Fibroblast of skin of abdomen (primary cell): ENCODE data around the gene CABYR.

Experiments used
- DNase-seq: peaks from one replicate; pipeline ENCODE4 v3.0.0-alpha.2; 2013

The CABYR gene

DNA sequence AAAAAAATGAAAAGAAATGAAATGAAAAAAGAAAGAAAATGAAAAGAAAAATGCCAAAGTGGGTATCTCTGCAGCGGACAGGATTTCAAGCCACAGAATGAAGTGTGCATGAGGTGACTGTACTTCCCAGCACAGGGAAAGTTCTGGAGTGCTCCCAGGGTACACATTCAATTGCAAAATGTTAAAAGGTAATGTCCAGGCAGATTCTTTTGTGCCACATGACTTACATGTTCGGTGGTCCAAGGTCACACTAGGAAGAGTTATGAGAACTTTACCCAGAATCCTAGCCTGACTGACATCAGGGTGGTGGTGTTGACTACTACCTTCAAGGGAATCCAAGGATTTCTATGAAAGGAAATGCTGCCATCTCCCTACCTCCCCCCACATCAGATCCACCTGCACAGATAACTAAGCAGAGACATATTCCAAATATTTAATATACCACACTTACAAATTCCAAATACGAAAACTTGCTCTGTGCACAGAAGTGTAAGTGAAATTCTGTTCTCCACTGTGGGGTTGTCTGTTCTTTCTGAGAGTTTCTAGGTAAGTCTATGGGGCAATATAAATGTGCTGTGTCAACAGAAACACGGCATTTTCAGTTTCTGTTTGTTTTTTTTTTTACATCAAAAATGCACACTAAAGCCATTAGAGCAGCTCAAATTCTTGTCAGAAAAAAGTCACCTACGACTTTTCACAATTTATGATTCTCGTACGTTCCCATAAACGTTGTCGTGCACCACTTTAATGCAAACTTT lies 56.6 kb downstream of the CABYR start:
- DNase-seq, result no peak

DNA sequence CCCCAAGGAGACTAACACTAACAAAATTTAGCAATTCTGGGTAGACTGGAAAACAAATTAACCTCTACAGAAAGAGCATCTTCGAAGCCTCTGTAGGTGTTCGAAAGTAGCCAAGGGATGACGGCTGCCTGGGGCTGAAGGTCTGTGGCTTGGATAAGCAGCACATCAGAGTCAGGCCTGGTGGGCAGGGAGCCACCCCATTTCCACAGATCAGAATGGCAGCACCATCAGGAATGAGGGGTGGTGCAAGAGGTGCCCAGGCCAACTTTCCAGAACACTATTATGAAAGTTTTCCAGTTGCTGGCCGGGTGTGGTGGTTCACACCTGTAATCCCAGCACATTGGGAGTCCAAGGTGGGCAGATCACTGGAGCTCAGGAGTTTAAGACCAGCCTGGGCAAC lies 57.9 kb downstream of the CABYR start:
- DNase-seq, result no peak

DNA sequence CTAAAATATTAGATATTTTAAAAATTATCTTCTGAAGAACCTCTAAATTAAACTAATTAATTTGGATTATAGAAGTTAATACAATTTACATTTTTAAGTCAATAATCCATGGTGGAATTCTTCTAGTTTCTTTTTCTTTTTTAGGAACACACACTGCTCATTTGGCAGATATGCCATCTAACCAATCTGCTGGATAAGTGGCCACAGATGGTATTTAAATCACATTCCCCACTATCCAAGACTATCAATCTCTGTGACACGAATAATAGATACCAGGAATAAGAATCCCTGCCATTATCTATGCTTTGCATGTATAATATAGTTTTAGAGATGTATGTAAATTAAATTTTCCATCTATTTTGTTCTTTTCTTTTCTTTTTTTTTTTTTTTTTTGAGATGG lies 58.5 kb downstream of the CABYR start:
- DNase-seq, result no peak

DNA sequence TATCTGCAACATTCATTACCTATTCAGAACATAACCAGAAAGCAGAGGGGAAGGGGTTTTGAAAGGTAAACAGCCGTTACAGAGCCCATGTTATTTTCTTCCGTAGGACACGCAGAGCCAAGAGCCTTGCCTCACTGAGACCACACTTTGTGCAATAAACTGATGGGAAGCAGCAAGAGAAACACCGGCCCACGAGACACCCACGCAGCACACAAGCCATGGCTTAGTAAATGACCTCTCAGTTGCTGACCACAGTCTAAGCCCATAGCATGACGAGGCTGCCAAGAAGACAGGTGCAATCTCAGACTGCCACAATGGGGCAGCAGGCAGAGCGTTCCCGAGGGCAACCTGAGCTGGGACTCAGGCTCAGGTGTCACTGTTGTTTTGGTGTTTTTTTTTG lies 59.6 kb downstream of the CABYR start:
- no peak for DNase-seq

DNA sequence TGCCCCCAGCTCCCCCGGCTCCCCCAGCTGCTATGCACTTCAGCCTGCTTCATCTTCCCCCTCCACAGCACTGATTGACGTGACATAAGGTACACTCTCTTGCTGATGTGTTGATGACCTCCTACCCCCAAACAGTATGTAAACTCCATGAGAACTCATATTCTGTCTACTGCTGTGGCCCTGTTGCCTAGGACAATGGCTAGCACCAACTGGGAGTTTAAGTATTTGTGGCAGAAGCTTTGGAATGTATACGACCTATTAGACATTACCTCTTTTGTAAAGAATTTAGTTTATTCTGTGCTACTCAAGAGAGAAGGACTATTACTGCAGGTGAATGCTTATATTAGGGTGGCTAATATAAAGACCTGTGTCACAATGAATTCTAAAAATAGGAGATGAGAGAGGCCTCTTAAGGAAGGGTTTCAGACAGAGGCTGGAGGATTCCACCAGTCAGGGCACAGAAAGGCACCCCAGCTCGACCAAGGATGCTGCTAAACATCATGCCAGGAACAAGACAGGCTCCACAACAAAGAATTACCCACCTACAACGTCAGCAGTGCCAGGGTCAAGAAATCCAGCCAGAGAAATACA lies 60.6 kb downstream of the CABYR start:
- no peak for DNase-seq

DNA sequence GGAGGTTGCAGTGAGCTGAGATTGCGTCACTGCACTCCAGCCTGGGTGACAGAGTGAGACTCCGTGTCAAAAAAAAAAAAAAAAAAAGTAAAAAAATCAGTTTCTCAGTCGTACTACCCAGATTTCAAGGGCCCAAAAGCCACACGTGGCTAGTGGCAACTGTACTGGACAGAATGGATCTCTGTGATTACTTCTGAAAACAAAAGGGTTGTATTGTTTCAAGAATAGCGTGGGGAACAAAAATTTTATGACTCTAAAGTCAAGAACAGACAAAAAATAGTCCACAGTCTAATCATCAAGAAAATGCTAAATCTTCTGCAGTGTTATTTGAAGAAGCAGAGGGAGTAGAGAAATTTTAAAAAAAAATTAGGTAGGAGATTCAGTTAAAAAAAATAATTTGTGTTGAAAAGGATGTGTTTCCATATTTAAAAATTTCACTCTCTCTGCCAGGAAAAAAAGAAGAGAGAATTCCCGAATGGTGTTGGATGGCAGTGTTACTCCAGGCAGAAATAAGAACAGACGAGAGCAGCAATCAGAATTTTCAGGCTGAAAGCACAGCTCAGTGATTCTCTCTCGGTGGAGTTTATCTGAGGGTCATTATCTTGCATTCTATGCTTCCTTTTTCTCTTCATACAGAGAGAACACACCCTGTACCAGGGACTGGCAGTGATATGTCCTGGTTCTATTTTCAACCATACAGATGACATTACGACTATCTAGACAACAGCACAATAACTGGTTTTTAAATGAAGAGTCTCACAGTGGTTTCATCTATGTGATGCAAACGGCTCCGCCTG lies 61.8 kb downstream of the CABYR start:
- no peak for DNase-seq

DNA sequence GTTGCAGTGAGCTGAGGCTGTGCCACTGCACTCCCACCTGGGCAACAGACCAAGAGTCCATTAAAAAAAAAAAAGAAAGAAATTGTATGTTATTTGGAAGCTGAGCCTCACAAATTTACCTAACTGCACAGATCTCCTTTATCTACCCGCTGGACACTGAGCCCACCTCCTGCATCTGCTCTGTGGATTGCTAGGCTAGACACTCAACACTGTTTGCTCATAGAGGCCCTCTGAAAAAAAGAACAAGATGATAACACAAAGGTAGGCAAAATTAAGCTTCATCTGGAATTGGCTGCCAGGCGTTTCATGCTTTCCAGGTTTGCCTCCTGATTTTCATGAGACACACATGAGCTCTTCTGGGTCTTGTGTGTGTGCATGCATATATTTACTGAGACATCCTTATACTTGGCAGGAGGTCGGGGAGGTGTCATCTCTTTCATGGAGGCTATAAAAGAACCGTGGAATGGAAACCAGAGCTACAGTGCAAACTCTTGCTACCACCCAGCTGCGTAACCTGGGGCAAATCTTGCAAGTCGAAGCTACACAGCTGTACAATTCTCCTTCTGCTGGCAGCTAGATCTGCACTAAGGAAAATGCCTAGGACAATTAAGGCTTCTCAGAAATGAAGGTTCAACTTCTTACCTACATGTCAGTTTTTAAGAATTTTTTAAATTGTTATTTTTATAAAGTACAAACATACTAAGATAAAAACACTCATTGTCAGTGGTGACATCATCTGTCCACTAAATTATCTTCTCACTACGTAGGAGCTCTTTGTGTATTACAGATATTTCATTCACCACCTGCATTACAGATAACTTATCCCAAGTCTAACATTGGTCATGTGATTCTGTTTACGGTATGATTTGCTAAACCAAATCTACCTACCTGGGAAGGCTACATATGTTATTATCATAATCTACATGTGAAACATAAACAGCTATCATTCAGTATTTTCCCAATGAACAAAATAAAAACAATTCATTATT lies 63.1 kb downstream of the CABYR start:
- DNase-seq, result no peak

DNA sequence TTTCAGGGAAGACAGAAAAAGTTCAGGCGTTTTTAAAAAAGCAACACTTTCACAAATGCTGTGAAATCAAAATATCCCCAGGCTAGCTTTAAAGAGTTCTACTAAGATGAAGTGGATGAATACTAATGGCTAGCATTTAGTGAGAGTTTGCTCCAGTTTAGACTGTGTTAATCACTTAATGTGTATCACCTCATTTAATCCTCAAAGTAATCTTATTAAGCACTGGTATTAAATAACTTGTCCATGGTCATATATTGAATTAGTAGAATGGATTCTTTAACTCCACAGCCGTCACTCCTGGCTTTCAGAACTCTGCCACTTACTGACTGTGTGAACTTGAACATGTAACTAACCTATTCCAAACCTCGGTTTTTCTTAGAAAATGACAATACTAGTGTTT lies 66.0 kb downstream of the CABYR start:
- DNase-seq, result no peak

DNA sequence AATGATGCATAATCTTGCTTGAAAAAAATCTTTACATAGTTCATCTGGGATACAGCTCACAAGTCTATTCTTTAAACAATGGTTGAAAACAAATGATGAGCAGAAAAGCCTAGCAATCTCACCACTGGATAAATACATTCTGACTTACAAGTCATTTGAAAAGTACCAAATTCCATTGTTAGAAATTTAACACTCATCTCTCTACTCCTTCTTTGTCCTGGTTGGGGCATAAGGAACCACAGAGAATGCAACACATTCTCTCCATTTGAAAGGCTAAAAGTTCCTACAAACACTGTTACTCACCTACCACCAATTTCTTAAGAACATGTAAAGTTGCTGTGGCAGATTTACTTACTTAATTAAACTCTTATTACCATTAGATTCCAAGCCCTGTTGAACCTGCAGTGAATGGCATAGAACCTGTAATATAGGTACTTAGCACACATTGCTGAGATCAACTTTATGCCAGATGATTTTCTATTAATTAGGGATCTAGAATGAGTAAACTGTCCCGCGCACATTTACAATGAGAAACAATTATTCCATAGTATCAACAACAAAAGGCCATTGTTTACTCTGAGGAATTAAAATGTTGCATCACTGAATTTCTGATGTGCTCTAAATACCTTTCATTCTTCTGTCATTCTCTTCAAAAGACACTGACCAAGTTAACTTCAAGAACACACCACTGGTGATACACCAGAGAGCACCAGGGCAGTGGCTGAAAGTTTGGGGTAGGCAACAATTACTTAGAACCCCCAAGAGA lies 69.6 kb downstream of the CABYR start:
- DNase-seq, result no peak

DNA sequence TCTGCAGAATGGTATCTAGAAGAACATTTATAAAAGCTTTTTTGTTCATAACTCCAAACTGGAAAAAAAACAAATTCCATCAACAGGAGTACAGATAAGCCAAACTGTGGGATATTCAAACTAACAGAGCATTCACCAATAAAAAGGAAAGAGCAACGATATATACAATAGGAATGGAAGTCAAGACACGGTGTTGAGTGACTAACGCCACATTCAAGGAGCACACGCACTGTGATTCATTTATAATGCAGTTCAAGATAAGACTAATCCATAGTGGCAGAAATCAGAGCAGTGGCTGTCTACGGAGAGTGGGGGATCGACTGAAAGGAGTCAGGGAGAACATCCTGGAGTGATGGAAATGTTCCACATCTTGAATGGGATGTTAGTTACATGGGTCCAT lies 70.7 kb downstream of the CABYR start:
- no peak for DNase-seq
